NCI-H1930 (cell line): ENCODE data around the gene ZXDC.

Experiments
- DNase-seq, 2 experiments: peaks; one replicate each; lab custom pipeline; 2025; lab: John Stamatoyannopoulos, UW

Gene ZXDC

DNA sequence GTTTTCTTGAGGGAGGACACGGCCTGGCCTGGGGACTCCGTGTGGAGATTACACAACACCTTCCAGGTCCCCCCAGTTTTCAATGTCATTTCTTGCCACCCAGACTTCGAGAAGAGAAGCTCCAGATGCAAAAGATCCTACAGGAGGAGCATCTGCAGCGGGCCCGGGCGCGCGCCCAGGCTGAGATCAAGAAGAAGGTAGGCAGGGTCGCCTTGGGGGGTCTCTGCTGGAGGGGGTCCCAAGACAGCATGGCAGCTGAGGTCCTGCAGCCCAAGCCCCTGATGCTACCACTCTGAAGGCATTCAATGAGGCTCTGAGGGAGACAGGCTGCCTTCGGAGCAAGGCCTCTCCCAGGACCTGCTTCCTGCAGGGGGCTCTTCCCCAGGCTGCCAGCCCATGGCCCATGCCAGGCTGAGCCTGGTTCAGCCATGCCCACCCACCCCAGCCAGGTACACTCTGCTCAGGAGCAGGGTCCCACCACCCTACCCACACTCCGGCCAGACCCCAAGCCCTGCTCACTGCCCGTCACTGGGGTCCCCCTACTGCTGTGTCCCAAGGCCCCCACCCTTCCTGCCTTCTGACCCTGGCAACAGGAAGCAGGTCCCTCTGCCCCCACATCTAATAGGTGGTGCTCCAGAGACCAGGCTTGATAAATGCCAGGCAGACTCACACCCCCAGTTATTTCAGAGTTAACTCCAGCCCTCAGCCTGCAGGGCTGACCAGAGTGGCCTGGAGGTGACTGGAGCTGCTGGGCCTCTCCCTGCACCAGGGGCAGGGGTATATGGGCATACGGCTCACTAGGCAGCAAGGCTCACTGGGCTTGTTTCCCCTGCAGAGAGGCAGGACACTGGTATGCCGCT is 40.0 kb downstream of the ZXDC start:
- no peak for DNase-seq

DNA sequence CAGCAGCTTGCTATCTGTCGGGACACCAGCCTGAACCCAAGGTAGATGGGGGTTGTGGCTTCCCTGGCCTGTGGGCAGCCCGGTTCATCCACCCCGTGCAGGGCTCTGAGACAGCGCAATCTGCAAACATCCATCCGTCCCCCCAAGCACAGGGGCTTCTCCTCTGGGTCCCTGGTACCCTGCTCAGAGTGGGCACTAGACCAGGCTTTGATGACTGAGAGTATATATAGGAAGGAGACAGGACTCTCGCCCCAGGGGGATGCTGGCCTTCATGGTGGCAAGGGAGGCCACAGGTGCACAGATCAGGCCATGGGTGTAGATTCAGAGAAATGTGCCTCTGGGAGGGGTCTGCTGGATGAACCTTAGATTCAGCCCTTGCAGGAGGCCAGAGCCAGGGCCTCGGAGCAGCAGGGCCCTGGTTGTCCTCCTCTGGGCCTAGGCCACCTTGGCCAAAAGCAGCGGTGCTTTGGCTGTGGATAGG is 40.7 kb downstream of the ZXDC start:
- no peak for DNase-seq

DNA sequence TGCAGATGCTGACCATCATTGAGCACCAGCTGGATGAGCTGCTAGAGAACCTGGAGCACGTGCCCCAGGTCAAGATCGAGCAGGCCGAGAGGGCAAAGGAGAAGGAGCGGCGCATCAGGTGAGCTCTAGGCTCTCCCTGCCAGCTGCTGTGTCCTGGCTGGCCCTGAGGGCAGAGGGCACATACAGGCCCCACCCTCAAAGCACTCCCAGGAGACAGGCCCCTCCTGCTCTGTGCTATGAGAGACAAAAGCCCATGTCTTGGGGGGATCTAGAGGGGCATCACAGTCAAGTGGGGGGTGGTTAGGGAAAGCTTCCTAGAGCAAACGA is 41.5 kb downstream of the ZXDC start:
- no peak for DNase-seq

DNA sequence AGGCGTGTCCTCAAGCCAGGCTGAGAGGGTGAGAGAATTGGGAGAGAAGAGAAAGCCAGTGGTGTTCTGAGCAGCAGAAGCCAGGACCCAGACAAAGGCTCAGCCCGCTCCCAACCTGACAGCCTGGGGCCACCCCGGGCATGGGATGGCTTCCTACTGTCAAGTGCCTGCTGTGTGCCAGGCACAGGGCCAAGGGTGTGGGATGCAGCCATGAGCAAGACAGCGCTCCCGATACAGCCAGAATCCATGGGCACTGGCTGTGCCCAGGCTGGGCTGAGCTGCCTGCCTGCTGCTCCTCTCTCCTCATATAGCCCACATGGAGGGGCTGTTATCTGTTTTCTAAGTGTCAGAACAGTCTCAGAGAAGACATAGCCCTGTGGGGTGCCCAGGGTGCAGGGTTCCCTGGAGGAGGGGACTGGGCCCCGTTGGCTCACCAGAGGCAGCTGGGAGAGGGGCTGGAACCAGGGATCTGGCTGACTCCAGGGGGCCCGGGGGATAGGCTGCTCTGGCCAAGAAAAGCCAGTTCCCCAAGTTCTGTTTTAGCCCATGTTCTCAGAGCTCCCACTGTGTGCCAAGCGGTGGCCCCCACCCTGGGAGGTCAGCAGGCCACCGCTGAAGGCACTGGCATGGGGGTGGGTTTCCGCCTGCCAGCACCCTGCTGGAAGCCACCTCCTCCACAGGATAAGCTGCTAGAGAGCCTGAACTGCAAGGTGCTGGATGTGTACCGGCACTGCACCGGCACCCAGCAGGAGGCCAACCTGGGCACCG is 42.0 kb downstream of the ZXDC start:
- DNase-seq, result no peak

DNA sequence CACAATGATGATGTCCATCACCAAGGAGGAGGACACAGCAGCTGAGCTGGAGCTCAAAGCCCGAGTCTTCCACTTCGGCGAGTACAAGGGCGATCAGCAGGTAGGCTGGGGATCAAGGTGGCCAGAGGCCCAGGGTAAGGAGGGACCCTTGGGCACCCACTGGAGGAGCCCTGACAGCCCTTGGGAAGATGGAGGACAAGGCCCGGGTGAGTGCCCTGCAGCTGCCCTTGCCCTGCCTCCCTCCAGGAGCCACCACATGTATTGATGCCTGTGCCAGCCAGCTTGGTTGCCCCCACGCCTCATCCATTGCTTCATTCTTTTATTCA is 42.6 kb downstream of the ZXDC start:
- DNase-seq, result no peak

DNA sequence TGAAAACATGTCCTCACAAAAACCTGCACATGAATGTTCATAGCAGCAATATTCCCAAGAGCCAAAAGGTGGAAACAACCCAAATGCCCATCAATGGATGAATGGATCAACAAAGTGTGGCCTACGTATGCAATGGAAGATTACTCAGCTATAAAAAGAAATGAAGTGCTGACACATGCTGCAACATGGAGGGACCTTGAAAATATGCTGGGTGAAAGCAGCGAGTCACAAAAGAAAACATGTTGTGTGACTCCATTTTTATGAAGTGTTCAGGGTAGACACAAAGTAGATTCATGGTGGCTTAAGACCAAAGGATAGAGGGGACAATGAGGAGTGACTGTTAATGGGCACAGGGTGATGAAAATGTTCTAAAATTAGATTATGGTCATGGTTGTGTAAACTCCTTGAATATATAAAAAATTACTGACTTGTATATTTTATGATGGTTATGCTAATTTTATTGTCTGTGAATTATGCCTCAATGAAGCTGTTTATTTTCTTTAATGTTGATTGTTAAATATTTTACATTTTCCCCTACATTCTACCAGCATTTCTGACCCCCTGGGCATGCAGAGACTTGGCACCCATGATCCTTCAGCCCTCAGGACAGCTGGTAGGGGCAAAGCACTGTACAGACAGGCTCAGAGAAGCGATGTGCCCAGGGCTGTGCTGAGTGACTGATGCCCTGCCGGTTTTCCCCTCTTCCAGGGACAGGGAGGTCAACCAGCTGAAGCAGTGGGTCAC is 43.2 kb downstream of the ZXDC start:
- DNase-seq, result no peak

DNA sequence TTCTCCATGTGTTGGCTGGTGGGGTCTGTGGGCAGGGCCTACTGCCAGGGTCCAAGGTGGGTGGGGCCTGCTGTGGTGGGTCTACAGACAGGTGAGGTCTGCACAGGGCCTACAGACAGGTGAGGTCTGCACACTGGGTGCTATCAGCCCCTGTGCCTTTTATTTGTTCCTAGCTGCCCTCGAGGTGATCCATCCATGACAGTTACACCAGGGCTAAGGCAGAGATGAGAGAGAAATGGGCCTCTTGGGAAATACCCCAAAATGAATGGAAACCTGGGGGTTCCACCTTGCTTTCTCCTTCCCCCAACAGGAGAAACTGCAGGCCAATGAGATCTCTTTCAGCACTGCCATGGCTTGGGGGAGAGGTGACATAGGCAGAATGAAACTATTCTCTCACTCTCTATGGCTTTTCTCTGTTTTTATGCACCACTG is 44.6 kb downstream of the ZXDC start:
- DNase-seq, result no peak

DNA sequence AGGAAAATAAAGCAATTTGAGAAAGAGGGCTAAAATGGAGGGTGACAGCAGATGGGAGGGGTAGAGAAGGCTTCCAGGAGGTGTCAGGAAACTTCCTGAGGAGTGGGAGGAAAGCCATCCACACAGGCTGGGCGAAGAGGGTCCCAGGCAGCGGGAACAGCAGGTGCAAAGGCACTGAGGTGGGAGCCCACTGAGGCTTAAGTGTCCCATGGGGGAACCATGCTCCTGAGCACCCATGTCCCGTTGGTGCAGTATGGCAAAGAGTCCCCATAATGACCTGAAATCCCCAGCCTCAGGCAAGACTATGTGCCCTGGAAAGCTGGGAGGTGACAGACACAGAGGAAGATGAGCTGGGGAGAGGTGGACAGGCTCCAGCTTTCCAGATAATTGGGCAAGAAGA is 50.9 kb downstream of the ZXDC start:
- no peak for DNase-seq

DNA sequence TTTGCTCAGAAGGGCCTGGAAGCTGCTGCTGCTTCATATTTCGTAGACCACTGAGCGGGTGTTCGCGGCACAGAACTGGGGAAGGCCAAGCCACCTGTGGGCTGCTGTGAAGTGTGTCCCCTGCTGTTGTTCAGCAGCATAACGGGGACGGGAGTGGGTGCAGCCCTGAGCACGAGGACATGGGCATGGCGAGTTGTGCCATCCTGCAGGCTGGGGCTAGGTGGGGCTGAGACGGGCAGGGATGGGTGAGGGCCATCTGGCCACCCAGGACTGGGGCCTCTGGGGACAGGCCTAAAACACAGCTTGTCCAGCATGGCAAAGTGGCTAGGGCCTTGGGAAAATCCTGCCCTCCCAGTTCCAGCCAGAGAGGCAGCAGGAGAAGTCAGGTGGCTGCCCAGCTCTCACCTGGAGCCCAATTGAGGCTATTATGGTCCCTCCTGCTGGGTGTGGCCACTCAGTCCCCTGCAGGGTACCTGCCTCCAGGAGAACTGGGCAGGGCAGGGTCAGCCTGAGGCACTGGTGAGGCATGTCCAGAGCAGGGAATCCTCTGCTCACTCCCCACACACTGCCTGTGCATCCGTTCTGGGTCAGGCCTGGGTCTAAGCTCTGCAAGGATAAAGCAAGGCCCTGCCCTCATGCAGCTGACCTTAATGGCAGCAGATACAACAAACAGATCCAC is 51.5 kb downstream of the ZXDC start:
- DNase-seq, result no peak

DNA sequence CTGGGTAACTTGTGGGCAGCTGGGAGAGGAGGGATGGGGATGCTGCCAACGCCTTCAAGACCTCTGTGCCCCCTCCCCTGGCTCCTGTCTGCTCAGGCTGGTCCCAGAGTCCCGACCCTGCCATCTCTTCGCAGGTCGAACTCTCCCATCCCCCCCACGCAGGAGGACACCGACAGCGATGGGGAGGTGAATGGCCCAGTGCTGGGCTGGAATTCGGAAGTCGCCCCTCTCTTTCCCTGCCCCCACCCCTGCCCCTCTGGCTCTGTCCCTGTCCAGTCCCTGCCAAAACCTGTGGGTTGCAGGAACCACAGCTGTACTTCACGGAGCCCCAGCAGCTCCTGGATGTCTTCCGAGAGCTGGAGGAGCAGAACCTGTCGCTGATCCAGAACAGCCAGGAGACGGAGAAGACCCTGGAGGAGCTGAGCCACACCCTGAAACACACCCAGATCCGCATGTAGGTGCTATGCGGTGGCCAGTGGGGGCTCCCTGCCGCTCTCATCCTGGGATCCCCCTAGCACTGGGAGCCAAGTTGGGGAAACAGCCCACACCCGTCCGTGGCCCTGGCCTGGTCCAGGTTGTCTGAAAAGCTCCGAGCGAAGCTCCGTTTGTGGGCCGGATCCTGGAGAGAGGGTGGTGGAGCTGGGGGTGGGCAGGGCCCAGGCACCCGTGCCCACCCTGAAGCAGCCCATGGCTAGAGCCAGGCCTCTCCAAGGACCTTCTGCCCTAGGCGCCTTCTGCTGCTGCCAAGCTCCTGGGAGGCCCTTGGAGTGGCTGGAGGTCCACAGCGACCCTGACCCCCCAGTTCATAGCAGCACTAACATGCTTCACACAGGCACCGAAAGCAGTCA is 52.3 kb downstream of the ZXDC start:
- no peak for DNase-seq

DNA sequence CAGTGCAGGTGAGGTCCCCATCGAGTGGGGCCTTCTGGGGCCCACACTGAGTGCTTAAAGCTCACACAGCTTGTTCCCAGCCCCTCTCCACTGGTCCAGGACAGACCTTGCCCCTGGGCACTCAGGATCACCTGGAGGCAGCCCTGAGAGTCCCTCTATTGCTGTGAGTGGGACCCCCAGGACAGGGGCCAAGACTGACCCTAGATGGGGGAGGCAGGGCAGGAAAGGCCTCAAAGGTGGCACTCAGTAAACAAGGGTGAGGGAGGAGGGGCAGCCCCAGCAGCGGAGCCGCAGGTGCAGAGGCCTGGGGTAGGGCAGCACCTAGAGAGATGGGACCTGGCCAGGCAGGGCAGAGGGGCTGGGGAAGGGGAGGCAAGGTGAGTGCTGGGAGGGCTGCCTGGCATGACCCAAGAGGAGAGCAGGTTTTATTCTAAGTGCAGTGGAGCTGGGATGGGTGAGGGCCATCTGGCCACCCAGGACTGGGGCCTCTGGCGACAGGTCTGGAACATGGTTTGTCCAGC is 53.1 kb downstream of the ZXDC start:
- no peak for DNase-seq

DNA sequence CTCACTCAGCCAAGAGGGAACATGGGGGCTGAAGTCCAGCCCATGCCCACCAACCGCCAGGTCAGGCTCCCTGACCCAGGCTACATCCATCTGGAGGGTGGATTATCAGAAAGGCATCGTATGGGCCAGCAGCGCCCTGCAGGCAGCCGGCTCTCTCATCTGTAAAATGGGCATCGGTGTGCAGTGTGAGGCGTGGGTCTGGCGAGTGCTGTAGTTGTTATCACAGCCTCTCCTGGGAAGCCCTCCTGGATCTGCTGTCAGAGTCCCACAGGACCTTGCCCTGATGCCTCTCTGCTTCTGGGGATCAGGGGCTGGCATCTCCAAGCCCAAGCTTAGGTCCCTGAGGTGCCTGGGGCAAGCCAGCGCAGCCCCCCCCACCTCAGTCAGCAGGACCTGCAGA is 53.6 kb downstream of the ZXDC start:
- DNase-seq, result no peak

DNA sequence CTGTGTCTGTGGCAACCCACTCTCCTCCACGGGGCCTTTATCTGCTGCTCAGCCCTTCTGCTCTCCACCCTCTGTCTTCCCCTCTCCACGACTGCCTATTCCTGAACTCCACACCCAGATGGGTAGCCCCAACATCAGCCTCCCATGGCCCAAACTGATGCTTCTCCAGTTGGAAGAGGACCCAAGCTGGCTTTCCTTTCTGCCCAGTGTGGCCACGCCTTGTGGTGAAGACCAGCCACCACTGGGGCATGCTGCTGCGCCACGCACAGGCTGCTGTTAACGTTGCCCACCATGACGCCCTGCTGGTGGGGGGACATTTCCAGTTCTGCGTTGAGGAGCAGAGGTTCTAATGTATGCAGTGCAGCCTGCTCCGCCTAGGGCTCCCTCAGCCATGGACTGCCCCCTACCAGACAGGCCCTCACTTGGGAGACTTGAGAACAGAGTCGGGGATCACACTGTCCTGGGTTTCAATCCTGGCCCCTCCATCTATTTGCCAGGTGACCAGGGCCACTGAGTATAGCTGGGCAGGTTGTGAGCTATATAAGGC is 54.0 kb downstream of the ZXDC start:
- no peak for DNase-seq

DNA sequence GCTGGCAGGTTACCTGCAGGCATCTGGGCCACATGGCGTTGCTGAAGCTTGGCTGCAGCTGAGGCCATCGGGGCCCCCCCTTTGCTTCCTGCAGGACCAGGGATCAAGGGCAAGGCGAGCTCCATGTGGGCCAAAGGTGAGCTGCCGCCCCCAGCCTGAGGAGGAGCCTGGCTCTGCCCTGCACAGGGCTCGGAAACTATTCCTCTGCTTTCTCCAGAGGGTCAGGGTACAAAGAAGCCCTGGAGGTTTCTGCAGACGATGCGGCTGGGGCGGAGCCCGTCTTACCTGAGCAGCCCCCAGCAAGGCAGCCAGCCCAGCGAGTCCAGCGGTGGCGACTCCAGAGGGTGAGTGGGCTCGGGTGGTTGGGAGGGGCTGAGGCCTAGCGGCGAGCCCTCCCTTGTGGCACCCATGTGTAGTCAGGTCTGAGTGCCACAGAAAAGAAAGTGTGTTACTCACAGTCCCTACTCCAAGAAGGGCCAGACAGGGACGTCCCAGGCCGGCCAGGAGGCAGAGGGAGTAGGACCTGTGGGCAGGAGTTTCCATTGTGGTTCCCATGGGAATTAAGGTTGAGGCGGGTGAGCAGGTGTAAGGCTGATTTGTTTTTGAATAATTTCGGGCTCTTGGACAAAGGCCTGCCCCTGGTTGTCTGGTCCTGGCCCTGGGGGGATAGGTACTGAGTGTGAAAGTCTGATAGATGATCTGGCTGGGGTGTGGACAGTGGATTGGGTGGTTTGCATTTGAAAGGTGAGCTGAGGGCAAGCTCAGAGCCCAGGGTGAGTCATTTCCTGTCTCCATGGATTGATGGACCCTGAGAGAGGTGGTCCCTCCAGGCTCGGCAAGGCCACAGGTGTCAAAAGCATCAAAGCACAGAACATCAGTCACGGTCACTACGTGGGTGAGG is 55.6 kb downstream of the ZXDC start:
- no peak for DNase-seq

DNA sequence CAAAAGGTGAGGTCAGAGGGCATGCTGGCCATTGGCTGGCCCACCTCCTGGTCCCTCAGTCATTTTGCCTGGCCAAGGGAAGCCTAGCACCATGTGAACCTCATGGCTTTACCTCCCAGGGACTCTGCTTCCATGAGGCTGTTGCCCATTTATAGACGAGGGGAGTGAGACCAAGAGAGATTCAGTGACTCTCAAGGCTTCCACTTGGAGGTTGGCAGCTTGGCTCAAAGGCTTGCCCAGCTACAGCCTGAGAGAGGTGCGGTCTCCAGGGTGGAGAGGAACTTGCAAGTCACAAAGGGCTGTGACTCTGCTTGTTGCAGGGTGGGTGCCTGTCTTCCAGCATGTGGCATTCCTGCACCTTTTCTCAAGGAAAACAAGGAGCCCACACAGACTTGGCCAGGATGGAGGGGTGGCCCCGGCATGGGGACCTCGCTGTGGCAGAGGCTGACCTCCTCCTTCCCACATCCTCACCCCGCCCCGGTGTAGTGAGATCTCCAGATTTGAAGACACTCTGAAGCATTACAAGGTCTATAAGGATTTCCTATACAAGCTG is 56.5 kb downstream of the ZXDC start:
- DNase-seq, result no peak

DNA sequence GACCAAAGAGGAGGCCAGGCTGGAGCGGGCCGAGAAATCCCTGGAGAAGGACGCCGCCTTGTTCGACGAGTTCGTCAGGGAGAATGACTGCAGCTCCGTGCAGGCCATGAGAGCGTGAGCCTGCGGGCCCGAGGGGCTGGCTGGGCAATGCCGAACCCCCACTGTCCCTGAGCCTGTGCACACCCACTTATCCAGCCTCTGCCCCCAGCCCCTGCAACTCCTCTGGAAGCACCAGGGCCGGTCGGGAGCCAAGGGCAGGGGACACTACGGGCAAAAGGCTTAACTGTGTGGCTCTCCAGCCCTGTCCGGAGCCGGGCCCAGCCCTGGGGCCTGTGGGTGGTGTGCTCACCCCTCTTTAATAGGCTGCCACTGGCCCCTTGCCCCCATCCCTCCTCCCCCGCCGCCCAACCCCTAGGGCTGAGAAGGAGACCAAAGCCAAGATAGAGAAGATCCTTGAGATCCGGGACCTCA is 57.0 kb downstream of the ZXDC start:
- DNase-seq, result no peak

DNA sequence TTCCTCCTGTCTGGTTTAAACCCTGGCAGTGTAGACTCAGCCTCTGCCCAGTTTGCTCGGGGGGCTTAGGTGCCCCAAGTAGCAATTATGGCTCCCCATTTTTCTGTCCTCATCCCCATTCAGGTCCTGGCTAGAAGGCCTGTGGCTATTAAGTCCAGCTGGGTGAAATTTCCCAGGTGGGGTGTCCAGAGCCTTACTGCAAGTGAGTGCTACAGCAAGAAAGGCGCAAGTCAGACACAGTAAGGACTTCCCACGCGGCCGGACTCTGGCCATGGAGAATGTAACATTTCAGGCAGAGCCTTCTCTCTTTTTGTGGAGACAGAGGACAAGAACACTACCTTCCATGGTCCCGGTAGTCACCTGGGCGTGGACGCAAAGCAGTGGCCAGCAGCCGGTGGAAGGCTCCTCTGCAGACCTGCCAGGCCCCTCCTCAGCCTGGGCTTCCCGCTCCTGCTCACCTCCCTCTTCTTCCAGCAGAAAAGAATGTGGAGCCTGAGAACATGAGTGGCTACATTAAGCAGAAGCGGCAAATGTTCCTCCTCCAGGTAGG is 57.6 kb downstream of the ZXDC start:
- DNase-seq, result no peak

DNA sequence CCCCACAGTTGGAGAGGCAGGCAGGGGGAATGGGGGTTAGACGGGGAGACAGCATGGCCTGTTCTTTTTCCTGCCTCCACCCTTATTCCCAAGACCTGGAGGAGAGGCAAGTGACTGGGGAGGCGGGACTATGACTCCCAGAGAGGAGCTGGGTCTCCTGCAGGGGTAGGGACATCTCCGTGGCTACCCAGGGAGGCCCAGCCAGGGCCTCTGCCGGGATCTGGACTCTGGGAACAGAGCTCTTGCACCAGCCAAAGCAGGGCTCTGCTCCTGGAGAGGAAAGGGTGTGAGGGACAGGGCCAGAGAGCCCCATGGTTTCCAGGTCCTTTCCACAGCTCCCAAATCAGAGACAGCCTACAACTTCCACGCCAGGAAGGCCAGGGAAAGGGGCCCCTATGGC is 58.2 kb downstream of the ZXDC start:
- DNase-seq, result no peak

DNA sequence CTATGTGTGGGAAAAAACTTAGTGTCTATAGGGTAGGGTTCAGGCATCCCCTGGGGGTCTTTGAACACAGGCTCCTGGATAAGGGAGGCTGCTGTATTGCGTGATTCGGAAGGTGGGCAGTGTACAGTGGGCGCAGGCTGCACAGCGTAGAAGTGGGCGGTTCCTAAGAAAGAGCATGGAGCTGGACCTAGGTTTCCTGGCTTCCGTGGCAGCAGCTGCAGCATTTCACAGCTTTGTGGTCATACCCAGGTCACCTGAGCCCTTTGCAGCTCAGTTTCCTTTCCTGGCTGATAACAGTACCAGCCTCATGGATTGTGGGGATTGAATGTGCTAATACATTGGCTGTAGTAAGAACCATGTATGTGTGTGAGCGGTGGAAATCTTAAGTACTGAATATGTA is 58.7 kb downstream of the ZXDC start:
- no peak for DNase-seq
